Testis (tissue), 3 donors: ENCODE data around the gene RFX6. TPM values are rescaled to one million over a fixed set of nuclear protein-coding genes. Genes with fewer than 3 reads are reported as not detected.
A peak's percentile ranks its signal among the peaks of the same experiment; 100 is the strongest.

Experiments
- DNase-seq: peaks from one replicate; pipeline ENCODE4 v3.0.0-alpha.2; 2019
- H3K27ac ChIP-seq, 2 donors: fragments of 200-600 bp; sonication (generic); one replicate each; pipeline ENCODE4 v1.5.1; 2019
- H3K27me3 ChIP-seq: fragments of 200-600 bp; sonication (generic); one replicate; pipeline ENCODE4 v1.5.1; 2019
- H3K36me3 ChIP-seq: fragments of 200-600 bp; sonication (generic); one replicate; pipeline ENCODE4 v1.5.1; 2017; ENCODE audit warnings: low read depth; ENCODE audit errors: missing control alignments
- H3K4me1 ChIP-seq: fragments of 200-600 bp; sonication (generic); one replicate; pipeline ENCODE4 v1.5.1; 2019
- H3K4me3 ChIP-seq, 2 donors: fragments of 200-600 bp; sonication (generic); one replicate each; pipeline ENCODE4 v1.5.1; 2017 to 2019
- H3K9me3 ChIP-seq: fragments of 200-600 bp; sonication (generic); one replicate; pipeline ENCODE4 v1.5.1; 2017
- POLR2A ChIP-seq: fragments of 450-650 bp; IDR thresholded peaks from one replicate; pipeline ENCODE4 v1.6.1; 2017; ENCODE audit warnings: antibody characterized with exemption, mild to moderate bottlenecking, moderate library complexity
- WGBS, 2 donors: methylation state at CpG; one replicate each; pipeline ENCODE4 v1.1.5; 2018; 5-methylcytosine and 5-hydroxymethylcytosine counted together
- intact Hi-C: fragments of 100-400 bp; cut with DNase I; formaldehyde crosslinking; loops from one replicate; pipeline ENCODE4 v1.15.1; 2023; ENCODE audit warnings: low total_unique reads
- polyA plus RNA-seq: library from polyadenylated mRNA; stranded (reverse); fragments of 350-450 nt; fragmentation: Illumina TruSeq; extraction: RNeasy Lipid Tissue Mini Kit (QIAGEN cat#74804); gene quantifications from one replicate; pipeline ENCODE4 v1.2.3, GENCODE V29; 2014; ENCODE audit warnings: low read depth, low replicate concordance; ENCODE audit not compliant: insufficient read depth
- total RNA-seq, 2 donors: library from RNA; depleted of rRNA; stranded (reverse); fragments of >200 nt; gene quantifications; one replicate each; pipeline ENCODE4 v1.2.3, GENCODE V29; 2016
- TF ChIP-seq, protein P1 (sequence below), 3 experiments: fragments of 450-650 bp in 2 of 3; fragments of 200-600 bp in 1 of 3; sonication (generic) in 1 of 3; IDR thresholded peaks; one replicate each; pipeline ENCODE4 v1.5.1; 2016 to 2019; ENCODE audit warnings: antibody characterized with exemption in 3 of 3, mild to moderate bottlenecking in 2 of 3, moderate library complexity in 1 of 3

The RFX6 gene
- total and polyA plus RNA-seq, 3 donors from 2014 or later: 0.93 to 0.99 (median 0.94) TPM

DNA sequence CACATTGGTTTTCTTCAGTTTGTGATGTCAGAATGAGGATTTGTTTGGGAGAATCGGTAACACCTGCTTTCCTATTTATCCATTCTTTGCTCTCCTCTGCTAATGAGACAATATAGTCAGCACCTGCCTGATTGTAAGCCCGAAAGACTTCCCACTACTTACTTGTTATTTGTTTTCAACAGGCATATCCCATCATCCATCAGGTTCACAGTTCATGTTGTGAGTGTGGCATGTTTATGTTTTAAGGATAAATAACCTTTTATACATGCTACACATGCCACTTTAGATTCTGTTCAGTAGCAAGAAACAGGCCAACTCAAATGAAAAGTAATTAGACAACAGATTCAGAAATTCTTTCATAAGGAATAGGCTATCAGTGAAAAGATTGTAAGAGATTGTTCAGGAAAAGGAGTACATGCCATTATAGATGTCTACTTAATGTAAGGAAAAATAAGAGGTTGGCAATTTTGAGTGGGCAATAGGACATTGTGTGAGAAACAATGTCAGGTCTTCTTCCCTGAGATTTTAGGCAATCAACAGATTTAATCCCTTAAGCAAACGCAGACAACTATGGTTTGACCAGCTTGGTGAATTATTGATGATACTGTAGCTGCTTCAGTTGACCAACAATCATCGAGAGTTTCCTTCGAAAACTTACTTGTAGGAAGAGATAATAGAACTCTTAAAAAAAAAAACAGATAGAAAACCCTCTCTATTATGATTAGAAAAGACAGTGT is 40.3 kb upstream of the RFX6 start:
- 87 to 91% methylated on average over 5 of the region's 5 CpGs for WGBS, 2 donors
- no peak overlapping the region for H3K4me3 ChIP-seq
- no peak overlapping the region for H3K27ac ChIP-seq
- TF ChIP-seq, protein P1, sequence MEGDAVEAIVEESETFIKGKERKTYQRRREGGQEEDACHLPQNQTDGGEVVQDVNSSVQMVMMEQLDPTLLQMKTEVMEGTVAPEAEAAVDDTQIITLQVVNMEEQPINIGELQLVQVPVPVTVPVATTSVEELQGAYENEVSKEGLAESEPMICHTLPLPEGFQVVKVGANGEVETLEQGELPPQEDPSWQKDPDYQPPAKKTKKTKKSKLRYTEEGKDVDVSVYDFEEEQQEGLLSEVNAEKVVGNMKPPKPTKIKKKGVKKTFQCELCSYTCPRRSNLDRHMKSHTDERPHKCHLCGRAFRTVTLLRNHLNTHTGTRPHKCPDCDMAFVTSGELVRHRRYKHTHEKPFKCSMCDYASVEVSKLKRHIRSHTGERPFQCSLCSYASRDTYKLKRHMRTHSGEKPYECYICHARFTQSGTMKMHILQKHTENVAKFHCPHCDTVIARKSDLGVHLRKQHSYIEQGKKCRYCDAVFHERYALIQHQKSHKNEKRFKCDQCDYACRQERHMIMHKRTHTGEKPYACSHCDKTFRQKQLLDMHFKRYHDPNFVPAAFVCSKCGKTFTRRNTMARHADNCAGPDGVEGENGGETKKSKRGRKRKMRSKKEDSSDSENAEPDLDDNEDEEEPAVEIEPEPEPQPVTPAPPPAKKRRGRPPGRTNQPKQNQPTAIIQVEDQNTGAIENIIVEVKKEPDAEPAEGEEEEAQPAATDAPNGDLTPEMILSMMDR (IDR thresholded peaks at IDR 0.05): no peak
- TF ChIP-seq POLR2A: no peak
- intact Hi-C loops: no loop called here
- DNase-seq: no peak
- no peaks in the 10 kb centered on the region for H3K4me1 ChIP-seq
- H3K9me3 ChIP-seq: no peaks in the 10 kb centered on the region
- no peaks in the 10 kb centered on the region for H3K27me3 ChIP-seq
- H3K36me3 ChIP-seq: no peaks in the 10 kb centered on the region

GRCh38 chr6:116840091-116840490 is 37.0 kb upstream of the RFX6 start:
- no peak for DNase-seq
- Histone ChIP-seq H3K27me3 (no peaks in the 10 kb centered on the region), H3K36me3 (no peaks in the 10 kb centered on the region), H3K4me3 (no peak overlapping the region), H3K27ac (no peak overlapping the region), H3K4me1 (no peaks in the 10 kb centered on the region), H3K9me3 (no peaks in the 10 kb centered on the region)
- intact Hi-C loops: no loop called here
- WGBS, 2 donors: 74 to 77% methylated on average over 2 of the region's 2 CpGs
- TF ChIP-seq, protein P1 (IDR thresholded peaks at IDR 0.05): no peak
- no peak for TF ChIP-seq POLR2A

DNA sequence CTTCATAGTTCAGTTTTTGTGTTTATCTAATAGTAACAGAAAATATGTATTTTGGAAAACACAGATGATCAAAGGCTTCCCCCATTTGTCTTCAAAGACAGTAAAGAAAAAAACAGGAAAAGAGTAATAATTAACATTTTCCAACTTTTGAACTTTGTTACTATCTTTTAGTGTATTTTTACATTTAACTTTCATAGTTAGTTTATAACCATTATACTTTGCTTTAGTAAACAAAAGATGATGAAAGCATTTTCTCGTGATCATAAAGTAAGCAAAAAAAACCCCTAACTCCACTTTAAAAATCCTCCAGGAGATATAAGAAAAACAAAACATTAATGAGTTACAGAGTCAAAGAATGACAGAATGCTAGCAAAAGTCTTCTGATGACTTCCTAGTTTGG is 34.6 kb upstream of the RFX6 start:
- no peak overlapping the region for H3K27ac ChIP-seq
- H3K36me3 ChIP-seq: no peaks in the 10 kb centered on the region
- H3K27me3 ChIP-seq: no peaks in the 10 kb centered on the region
- intact Hi-C loops: no loop called here
- H3K4me3 ChIP-seq: no peak overlapping the region
- H3K4me1 ChIP-seq: no peaks in the 10 kb centered on the region
- no peak for DNase-seq
- 70 to 86% methylated on average over 1 of the region's 1 CpG for WGBS, 2 donors
- no peak for TF ChIP-seq POLR2A
- TF ChIP-seq, protein P1 (IDR thresholded peaks at IDR 0.05): no peak
- H3K9me3 ChIP-seq: no peaks in the 10 kb centered on the region

DNA sequence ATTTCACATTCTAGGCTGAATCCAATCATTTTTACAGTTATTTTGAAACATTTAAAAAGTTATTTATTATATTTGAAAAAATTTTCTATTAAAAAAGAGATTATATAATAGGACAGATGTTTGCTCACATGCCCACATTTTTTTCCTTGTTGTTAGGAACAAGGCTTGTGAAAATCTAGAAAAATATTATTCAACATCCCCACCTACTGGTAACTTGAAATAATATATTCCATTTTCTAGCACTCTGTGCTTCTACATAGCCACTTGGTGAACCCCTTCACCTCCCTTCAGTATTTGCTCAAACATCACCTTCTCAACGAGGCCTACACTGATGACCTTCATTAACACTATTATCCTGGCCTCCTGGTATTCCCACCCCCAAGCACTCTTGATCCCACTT is 29.8 kb upstream of the RFX6 start:
- Histone ChIP-seq H3K4me1 (no peaks in the 10 kb centered on the region), H3K27ac (no peak overlapping the region), H3K27me3 (no peaks in the 10 kb centered on the region), H3K36me3 (no peaks in the 10 kb centered on the region), H3K9me3 (no peaks in the 10 kb centered on the region), H3K4me3 (no peak overlapping the region)
- no peak for TF ChIP-seq POLR2A
- TF ChIP-seq, protein P1 (IDR thresholded peaks at IDR 0.05): peak in 2 of 3 experiments; percentile 9 to 25
- 22 to 44% methylated on average over 1 of the region's 1 CpG for WGBS, 2 donors
- DNase-seq: no peak
- intact Hi-C loops: no loop called here

- intact Hi-C loops: no loop called here
- TF ChIP-seq, protein P1 (IDR thresholded peaks at IDR 0.05): no peak
- no peak for TF ChIP-seq POLR2A
- Histone ChIP-seq H3K9me3 (peaks cover 5% of the 10 kb centered on the region), H3K27ac (no peak overlapping the region), H3K36me3 (no peaks in the 10 kb centered on the region), H3K4me1 (no peaks in the 10 kb centered on the region), H3K27me3 (no peaks in the 10 kb centered on the region), H3K4me3 (no peak overlapping the region)
- no peak for DNase-seq
Measured at GRCh38 chr6:116858060-116858459, 19.0 kb upstream of the RFX6 start.
